ENCODE results near the gene GALNT2.

GRCh38 chr1:230201445-230201844, 134.4 kb downstream of the GALNT2 start:
- TF ChIP-seq EZH2 (IDR thresholded peaks at IDR 0.05; ENCODE audit: borderline replicate concordance, low read depth, low read length): no peak
- TF ChIP-seq, protein P1, sequence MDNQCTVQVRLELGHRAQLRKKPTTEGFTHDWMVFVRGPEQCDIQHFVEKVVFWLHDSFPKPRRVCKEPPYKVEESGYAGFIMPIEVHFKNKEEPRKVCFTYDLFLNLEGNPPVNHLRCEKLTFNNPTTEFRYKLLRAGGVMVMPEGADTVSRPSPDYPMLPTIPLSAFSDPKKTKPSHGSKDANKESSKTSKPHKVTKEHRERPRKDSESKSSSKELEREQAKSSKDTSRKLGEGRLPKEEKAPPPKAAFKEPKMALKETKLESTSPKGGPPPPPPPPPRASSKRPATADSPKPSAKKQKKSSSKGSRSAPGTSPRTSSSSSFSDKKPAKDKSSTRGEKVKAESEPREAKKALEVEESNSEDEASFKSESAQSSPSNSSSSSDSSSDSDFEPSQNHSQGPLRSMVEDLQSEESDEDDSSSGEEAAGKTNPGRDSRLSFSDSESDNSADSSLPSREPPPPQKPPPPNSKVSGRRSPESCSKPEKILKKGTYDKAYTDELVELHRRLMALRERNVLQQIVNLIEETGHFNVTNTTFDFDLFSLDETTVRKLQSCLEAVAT (IDR thresholded peaks at IDR 0.05): no peak
- no peak for TF ChIP-seq XRCC5 (IDR thresholded peaks at IDR 0.05; ENCODE audit: low read depth, low read length)
- TF ChIP-seq E2F5 (CRISPR knock-in tag; IDR thresholded peaks at IDR 0.05): no peak
- TF ChIP-seq CHD2 (IDR thresholded peaks at IDR 0.05; ENCODE audit: low read depth, low read length): no peak
- TF ChIP-seq ARHGAP35 (IDR thresholded peaks at IDR 0.05; ENCODE audit: partially characterized antibody): no peak
- TF ChIP-seq MED1 (CRISPR knock-in tag; IDR thresholded peaks at IDR 0.05; ENCODE audit: borderline replicate concordance): no peak
- TF ChIP-seq RBM22 (IDR thresholded peaks at IDR 0.05; ENCODE audit: low read depth, low read length, poor library complexity, severe bottlenecking): no peak

Measured in K562 (cell line).